Measurements from ENCODE around the gene PSMA1.
"Not testable (repeated sequence)": the region's sequence is repeated elsewhere in the genome, so short reads cannot be mapped to it uniquely, and the experiment has no call there.

PSMA1 gene

DNA sequence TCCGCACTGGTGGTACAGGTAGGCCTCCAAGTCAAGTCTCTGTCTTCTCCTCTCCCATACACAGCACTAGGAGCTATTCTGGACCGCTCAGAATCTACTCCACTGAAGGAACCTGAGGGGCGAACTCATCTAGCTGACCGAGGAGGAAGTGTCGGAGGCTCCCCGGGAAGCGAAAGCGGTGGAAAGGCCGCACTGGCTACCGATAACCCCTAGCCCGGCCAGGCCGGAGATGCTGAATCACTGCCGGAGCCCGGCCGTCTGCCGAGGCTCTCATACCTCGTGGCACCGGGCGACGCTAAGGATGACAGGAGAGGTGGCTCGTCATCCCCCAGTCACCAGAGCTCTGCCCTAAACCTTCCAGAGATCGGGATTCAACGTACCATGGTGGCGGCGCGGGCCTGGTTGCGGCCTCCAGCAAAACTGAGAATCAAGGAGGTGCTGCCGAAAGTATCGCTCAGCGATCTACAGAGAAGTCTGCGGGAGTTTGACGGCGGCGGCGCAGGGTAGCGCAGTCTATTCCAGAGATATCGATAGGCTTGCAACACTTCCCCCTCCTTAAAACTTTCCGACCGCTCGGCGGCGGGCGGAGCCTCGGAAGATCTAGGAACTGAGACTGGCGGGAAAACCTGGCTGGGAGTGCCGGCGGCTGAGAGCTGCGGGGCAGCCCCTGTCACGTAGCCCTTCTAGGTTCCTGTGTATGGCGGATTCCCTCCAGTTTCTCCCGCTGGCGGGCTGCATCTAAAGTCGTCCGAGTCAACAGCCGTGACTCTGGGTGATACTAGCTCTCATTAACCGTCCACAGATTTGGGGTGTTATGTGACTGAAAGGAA, at the start of gene PSMA1:
PSMA1 (minus strand) TSS at position 470 of the 830 bp plus-strand sequence; CDS start at position 383, 87 bp downstream.
- DNase-seq: peak; percentile 98

DNA sequence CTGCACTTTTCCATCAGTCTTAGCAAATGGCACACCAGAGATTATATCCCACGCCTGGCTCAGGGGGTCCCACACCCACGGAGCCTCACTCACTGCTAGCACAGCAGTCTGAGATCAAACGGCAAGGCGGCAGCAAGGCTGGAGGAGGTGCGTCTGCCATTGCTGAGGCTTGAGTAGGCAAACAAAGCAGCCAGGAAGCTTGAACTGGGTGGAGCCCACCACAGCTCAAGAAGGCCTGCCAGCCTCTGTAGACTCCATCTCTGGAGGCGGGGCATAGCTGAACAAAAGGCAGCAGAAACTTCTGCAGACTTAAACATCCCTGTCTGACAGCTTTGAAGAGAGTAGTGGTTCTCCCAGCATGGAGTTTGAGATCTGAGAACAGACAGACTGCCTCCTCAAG, 49.3 kb upstream of the PSMA1 start:
- DNase-seq: not testable (repeated sequence)

DNA sequence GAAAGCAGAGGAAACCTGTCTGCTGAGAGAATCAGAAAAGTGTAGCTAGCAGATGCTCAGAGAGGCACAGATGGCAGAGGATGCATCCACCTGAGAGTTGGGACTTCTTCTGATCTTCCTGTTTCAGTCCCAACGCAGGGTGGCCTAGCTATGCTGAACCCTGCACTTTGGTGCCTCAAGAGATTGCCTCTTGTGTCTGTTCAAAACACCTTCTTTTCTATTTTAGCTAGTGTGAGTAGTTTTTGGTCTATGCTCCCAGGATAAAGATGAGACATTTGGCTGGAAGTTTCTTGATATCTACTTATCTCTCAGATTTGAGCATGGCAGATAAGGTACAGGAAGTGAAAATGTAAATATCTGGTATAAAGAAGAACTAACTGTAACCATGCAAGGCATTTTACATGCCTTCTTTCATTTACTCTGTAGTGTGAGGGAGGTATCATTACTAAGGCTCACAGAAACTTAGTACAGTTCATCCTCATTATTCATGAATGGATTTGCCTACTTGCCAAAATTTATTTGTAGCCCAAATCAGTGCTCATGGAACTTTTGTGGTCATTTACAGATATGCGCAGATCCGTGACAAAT, 47.0 kb upstream of the PSMA1 start:
- no peak for DNase-seq

DNA sequence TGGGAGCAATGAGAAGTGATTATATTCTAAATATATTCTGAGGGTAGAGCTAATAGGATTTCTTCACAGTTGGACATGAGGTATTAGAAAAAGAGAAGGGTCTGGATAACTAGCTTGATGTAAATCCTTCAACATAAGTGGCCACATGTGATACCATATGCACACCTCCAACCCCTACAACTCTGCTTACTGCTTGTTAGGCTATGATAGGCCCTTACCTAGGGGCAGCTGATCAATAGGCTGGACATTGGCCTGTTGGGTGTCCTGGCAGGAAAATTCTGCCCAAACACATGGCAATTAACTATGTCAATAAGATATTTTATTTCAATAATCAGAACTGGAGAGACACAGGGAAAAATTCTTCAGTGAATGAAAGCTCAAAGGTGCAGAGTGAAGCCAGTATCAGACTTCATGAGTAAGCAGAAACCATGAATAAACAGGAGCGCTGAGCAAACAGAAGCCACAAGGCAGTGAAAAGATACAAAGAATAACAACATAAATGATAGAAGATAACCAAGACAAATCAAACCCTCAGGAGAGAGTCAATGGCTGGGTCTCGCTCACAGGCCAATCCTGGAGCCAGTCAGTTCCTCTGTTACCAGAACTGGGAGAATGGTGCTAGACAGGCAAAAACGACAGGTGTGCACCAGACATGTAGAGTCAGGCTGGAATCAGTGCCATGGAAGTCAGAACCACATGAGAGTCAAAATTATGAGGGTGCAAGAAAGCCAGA, 46.3 kb upstream of the PSMA1 start:
- DNase-seq: no peak

DNA sequence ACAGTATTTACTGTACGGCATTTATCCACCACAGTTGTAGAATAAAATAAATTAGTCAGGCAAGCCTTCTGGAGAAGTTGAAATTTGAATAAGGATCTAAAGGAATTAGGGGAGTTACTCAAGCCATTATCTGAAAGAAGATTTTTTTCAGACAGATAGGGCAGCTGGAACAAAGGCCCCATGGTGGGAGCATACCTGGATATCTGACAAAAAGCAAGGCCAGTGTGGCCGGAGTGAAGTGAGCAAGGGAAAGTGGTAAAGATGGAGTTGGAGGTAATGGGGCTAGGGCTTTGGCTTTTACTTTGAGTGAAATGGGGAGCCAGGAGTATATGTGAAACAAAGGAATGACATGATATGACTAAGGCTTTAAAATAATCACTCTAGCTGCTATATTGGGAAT, 45.7 kb upstream of the PSMA1 start:
- no peak for DNase-seq

DNA sequence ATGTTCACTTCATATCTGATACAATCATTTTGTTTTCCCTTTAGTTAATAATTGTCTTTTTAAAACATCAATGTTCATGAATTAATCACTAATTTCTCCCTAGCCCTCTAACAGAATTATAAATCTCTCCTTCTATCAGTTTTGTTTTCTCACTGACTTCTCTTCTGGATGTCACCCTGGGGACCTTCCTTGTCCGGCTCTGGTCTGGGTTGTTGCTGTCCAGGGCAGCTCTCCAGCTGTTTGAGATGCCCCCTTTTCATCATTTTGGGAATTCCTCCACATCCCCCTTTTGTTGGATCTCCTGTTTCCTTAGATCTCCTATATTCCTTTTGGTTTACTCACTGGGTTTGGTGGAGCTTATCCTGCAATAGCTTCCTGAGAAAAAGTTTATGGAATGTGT, 35.6 kb upstream of the PSMA1 start:
- no peak for DNase-seq

DNA sequence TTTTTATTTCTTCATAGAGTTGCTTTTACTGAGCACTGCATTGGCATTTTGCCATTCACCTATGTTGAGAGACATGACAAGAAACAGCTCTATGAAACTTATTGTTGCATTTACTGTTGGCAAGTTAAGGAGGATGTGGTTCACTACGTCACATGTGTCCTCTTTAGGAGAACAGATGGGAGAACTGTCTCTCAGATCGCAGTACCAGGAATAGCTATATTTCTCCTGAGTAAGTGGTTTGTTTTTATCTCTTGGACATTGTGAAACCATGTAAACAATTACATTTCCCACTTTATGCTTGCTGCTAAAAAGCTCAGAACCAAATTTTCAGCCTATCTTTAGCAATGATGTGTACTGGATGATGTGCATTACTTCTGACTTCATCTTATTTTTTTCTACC, 34.8 kb upstream of the PSMA1 start:
- no peak for DNase-seq

DNA sequence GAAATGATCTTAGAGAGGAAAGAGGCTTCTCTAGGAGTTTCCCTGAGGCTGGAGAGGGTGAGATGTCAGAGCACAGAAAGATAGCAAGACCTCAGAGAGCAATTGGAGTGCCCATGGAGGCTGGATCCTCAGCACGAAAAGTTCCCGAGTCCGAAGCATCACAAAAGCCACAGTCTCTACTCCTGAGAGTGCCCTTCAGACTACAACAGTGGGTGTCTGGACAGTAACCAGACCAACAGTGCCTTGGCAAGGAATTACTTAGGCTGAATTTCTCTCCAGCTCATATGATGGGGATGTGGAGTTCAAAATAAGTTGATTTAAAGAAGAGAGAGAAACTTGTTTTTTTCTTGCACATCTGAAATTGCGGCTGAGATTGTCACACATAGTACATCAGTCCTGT, 31.9 kb upstream of the PSMA1 start:
- no peak for DNase-seq

DNA sequence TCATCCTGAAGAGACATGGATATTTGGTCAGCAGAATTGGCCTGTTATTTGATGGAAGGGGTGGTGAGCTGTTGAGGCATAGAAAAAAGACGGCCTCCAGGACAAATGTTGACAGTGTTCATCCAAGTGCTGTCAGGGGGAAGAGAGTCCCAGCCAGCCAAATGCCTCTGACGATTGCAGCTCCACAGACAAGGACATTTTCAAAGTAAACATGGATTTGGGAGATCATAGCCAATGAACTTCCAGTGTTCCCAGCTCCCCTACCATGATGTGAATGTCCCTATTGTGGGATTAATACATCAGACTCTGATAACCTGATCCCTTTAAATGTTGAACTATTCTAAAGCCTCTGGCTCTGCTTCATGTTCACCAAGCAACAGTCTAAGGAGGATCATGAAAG, 31.2 kb upstream of the PSMA1 start:
- DNase-seq: no peak

DNA sequence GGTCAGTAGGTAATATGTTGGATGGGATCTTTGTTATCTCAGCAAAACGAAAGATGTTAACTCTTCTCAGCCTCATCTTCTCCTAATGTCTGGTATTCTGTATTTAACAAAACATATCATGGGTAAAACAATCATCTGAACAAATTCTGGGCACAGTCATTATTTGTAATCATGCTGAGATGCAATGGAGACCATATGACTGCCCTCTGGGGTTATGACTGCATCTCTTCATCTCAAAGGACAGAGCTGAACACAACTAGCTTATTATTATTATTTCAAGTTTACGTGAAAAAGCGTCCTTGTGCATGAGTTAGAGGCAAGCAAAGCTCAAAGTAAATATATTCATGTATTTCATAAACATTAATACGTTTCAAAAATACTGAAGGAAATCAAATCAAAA, 29.7 kb upstream of the PSMA1 start:
- DNase-seq: no peak

DNA sequence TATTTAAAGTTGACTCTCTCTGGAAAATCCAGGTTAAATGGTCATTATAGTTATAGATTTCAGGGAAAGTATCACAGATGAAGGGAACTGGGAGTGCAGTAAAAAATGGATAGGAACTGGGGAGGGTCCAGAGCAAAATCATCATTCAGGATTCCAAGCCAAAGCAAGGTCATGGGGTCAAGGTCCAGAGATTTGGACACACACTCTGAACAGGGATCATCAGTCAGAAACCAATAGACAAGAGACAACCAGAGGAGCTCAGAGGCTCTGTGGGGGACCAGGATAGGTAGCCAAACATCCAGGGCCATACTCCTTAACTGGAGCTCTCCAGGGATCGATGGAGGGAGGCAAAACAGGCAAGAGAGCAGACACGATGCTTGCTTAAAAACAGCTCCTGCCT, 27.3 kb upstream of the PSMA1 start:
- no peak for DNase-seq

DNA sequence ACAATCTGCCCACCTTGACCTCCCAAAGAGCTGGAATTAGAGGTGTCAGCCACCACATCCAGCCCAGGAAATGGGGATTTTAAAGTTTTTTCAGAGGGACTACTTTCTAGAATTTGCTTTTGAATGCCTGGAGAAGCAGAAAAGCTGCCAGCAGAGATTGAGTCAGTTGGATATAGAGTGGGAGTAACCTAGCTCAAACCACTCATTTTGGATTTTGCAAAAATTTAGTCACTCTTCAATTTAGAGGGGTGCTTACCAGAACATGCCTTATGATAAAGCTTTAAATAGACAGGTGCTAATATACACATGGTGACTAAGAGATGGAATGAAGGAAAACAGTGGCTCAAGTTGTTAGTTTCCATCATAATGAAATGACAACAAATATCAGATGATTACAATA, 26.5 kb upstream of the PSMA1 start:
- DNase-seq: no peak

DNA sequence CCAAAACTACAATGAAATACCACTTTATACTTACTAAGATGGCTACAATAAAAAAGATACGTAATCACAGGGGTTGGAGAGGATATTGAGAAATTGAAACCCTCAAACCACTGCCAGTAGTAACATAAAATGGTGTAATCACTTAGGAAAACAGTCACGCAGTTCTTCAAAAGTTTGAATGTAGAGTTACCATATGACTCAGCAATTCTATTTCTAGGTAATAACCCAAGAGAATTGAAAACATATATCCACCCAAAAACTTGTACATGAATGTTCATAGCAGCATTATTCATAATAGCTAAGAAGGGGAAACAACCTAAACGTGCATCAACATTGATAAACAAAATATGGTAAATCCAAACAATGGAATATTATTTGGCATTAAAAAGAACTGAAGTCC, 24.4 kb upstream of the PSMA1 start:
- DNase-seq: no peak

DNA sequence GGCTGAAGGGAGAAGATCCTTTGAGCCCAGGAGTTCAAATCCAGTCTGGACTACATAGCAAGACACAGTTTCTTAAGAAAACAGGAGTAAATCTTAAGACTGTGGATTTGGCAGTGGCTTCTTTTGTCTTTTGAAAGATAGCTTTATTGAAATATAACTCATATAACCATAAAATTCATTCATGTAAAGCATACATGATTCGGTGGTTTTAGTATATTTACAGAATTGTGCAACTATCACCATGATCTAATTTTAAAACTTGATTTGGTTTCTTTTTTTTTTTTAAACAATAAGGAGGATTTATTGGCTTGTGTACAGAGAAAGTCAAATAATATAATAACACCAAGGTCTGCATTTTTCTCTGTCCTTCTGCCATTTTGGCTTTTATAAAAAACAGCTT, 23.1 kb upstream of the PSMA1 start:
- DNase-seq: no peak

DNA sequence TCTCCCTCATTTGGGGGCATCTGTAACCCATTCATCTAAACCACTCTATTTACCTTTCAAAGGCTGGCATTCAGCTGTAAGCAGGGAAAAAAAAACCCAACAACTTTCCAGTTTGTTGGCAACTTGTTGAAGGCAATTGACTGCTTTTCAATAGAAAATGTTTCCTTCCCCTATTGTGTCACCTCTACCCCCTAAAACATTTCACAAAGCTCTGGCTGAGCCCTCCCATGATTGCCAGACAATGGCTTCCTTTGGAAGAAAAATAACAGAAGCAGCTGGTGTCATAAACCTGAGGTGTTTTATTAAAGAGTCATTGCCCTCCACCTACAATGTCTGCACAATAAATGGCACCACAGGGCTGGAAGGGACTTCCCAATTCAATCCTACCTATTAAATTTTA, 22.1 kb upstream of the PSMA1 start:
- peak; percentile 8 for DNase-seq

DNA sequence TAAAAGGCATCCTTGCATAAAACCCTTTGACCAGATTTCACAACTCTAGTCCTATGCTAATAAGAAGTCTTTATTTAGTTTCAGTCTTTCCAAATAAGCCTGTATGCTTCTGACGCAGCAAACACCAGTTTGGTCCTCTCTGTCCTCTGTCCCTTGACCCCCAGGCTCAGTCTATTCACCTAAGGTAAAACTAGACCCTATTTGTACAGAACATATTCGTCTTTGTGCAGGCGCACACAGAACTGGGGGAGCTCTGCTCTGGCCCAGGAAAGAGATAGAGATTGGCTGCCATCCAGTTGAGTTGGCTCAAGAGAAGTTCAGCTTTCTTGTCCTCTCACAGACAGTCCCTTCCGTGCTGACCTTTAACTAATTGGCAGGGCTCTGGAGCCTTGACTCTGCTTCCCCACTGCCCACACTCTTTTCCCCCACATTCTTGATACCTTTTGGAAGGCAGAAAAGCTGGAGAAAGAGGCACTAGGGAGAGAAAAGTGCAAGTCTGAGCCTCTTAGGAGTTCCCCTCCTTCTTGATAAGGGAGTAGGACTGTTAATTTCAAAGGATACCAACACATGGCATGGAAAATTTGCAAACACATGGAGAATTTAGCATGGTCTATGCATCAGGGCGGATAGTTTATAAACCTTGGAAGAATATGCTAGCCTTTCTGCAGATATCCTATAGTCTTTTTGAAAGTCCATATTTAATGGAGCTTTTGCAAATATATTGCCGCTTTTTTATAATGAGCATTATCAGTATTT, 21.2 kb upstream of the PSMA1 start:
- DNase-seq: no peak

DNA sequence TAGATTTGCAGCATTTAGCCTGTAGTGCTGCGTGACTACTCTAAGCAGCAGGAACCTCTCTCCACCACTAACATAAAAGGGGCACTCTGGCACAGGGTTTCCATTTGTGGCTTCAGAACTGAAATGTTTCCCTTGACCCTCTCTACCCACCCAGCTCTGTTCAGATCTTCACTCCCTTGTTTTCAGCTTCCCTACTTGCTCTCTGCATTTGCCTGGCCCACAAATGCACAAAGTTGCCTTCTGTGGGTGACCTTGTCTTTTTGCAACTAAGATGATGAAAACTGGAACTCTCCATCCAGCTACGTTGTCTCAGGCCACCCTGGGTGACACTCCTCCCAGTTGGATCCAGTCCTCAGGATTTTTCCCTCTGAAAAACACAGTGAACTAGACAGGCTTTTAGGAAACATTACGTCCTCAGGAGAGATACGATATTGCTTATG, 19.8 kb upstream of the PSMA1 start:
- peak; percentile 6 for DNase-seq

DNA sequence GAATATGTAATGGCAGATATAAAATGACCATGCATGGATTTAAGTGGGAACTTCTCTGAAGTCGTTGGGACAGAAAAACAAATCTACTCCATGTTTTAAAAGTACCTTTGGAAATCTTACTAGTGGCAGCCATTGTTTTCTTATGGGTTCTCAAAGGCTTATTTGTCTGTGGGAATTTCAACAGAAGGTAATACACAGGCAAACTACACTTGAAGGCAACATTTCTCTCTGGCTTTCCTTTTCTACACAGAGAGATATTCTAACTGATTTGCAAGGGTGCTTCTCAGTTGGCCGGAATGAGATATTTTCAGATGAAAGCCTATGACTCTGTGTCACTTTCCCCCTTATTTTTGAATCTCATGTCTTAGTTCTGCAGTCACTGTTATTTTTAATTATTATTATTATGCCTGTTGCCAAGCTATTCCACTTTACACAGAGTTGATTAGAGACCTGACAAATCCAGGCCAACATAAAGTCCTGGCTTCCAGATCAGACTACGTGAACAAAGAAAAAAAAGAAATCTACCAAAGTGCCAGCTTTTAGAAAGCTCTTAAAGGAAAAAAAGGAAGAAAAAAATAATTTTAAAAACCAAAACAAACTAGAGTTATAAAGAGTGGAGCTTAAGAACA, 18.9 kb upstream of the PSMA1 start:
- DNase-seq: no peak

DNA sequence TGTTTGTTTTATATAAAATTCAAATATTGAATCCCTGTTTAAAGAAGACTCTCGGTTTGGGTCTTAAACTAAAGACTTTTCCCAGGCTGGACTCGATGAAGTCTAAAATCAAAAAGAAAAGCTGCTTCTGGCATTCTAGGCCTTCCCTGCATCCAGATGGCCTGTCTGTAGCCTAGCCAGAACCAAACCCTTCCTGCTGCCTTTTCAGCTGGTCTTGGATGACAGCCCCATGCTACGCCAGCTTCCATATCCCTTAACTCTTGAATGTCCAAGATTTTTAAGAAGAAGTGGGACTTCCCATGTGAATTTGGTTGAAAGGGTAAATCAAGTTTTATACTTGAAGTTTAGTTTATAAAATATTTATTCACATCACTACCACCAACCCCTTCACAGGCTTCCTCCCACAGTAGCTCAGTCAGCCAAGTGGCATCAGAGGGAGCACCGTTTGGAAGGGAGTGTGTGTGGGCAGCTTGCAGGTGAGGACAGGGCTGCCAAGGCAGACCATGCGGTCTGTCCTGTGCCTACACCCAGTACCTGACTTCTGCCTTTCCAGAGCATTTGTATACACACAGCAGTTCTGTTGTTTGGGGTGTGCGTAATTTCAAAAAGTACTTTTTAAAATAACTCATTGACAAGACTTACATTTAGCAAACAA, 18.2 kb upstream of the PSMA1 start:
- no peak for DNase-seq

DNA sequence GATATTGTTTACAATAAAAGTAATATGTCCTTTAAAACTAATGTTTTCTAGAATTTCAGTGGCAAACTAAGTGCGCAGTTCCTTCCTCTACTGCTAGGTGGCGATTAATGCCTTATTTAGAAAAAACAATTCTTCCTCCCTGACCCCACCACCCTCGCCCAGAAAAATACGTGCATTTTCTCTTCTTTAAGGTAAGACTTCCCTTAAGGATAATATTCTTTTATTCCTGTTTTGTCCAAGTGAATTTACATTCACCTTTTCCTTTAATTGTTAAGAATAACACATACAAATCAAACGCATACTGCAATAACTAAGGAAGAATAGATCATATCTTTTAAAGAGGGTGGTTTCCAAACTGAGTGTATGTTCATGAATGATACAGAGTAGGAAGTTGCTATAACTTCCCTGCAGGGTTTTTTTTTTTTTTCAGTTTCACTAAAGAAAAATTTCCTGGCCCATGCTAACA, 17.0 kb upstream of the PSMA1 start:
- peak; percentile 7 for DNase-seq

DNA sequence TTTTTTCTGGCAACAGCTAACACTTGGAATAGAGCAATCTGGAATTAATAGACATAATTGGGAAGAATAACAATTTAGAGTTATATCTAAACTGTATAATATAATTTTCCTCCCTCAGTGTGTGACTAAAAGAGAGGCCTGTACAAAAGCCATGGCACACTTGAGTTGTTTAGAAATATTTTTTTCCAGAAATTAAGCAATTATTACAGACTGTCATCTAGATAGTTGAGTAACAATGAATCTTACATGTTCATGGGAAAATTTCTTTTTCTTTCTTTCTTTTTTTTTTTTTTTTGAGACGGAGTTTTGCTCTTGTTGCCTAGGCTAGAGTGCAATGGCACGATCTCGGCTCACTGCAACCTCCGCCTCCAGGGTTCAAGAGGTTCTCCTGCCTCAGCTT, 15.0 kb upstream of the PSMA1 start:
- DNase-seq: not testable (repeated sequence)

DNA sequence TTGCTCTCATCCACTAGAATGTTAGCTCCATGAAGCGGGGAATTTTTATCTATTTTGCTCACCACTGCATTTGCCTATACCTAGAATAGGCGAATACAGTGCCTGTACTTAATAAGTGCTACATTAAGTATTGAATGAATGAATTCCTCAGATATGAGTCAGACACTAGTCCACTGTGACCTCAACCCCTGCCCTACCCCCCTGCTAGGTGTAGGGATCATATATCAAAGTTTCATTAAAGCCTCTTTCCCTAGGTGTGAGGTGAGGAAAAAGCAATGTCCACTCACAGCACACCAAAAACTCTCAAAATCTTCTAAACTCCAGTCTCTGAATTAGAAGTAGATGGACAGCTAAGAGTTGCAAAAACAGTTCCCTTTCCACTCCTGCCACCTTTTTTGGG, 9.8 kb upstream of the PSMA1 start:
- DNase-seq: no peak
